ENCODE results near the gene ITFG1. TPM values are rescaled to one million over a fixed set of nuclear protein-coding genes. Genes with fewer than 3 reads are reported as not detected.
A peak's percentile ranks its signal among the peaks of the same experiment; 100 is the strongest.

Gene ITFG1
- total and polyA plus RNA-seq, 11 donors = 13.0 to 102 (median 70.1) TPM

DNA sequence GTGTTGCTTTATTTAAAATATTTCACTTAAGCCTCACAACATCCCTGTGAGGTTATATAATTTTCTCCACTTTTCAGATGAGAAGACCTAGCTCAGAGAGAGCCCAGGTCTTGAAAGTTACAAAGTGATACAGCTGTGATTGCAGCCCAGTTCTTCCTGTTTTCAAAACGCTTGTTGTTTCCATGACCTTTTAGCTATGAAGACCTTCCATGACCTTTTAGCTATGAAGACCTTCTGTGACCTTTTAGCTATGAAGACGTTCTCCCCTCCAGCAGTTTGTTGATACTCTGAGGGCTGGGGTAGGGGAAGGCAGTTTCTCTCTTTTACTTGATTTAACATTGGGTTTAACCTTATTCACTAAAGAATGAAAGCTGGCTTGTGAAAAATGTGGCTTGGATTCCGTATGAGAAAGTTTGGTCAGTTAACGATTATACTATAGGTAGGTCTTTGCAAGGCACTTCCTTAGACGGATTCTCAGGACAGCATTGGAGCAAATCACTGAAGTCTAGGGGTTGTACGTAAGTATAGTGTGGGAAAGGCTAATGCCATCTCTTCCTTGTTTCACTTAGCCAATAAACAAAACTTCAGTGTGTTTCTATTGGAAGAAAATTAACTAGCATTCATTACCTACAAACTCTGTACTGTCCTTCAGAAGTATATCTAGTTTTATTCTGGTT lies 21.0 kb upstream of the ITFG1 start:
- H3K9me3 ChIP-seq = no peaks in the 10 kb centered on the region
- ATAC-seq (no peak), DNase-seq (no peak)
- peaks cover 0 to 42% (median 14%) of the 10 kb centered on the region in 12 donors for H3K4me1 ChIP-seq
- H3K4me3 ChIP-seq = no peak overlapping the region
- intact Hi-C loops (cut with DNase I) = no loop called here
- no peak for TF ChIP-seq CTCF (IDR thresholded peaks at IDR 0.05)
- TF ChIP-seq POLR2A (IDR thresholded peaks at IDR 0.05) = no peak
- no peaks in the 10 kb centered on the region for H3K27me3 ChIP-seq
- no peaks in the 10 kb centered on the region for H3K36me3 ChIP-seq
- no peak overlapping the region for H3K27ac ChIP-seq
- WGBS, 4 donors = 65 to 74% (median 68%) methylated on average over 6 of the region's 6 CpGs

GRCh38 chr16:47480410-47480809 lies 19.5 kb upstream of the ITFG1 start:
- WGBS, 4 donors = 97 to 99% (median 98%) methylated on average over 3 of the region's 3 CpGs
- no peaks in the 10 kb centered on the region for H3K36me3 ChIP-seq
- TF ChIP-seq CTCF (IDR thresholded peaks at IDR 0.05) = no peak
- TF ChIP-seq POLR2A (IDR thresholded peaks at IDR 0.05) = no peak
- intact Hi-C loops (cut with DNase I) = no loop called here
- no peaks in the 10 kb centered on the region for H3K27me3 ChIP-seq
- no peak for ATAC-seq
- no peak overlapping the region for H3K4me3 ChIP-seq
- H3K27ac ChIP-seq = no peak overlapping the region
- no peaks in the 10 kb centered on the region for H3K9me3 ChIP-seq
- DNase-seq = no peak
- H3K4me1 ChIP-seq = peaks cover 0 to 53% (median 24%) of the 10 kb centered on the region in 12 donors

- Histone ChIP-seq H3K4me1 (peaks cover 0 to 55% (median 26%) of the 10 kb centered on the region in 12 donors), H3K4me3 (no peak overlapping the region), H3K27me3 (no peaks in the 10 kb centered on the region), H3K36me3 (no peaks in the 10 kb centered on the region), H3K9me3 (no peaks in the 10 kb centered on the region), H3K27ac (no peak overlapping the region)
- intact Hi-C loops (cut with DNase I) = no loop called here
- WGBS, 4 donors = 84 to 95% (median 89%) methylated on average over 1 of the region's 1 CpG
- no peak for TF ChIP-seq POLR2A (IDR thresholded peaks at IDR 0.05)
- no peak for TF ChIP-seq CTCF (IDR thresholded peaks at IDR 0.05)
- no peak for ATAC-seq
- no peak for DNase-seq
Measured at GRCh38 chr16:47477679-47478078, 16.8 kb upstream of the ITFG1 start.

- DNase-seq = no peak
- no peaks in the 10 kb centered on the region for H3K27me3 ChIP-seq
- intact Hi-C loops (cut with DNase I) = no loop called here
- TF ChIP-seq CTCF (IDR thresholded peaks at IDR 0.05) (no peak), POLR2A (IDR thresholded peaks at IDR 0.05) (no peak)
- H3K36me3 ChIP-seq = no peaks in the 10 kb centered on the region
- peak overlapping the region in 1 of 12 donors; percentile 2 for H3K27ac ChIP-seq
- no peak for ATAC-seq
- peaks cover 0 to 53% (median 24%) of the 10 kb centered on the region in 12 donors for H3K4me1 ChIP-seq
- H3K4me3 ChIP-seq = no peak overlapping the region
- no peaks in the 10 kb centered on the region for H3K9me3 ChIP-seq
Measured at GRCh38 chr16:47476654-47477345, 15.9 kb upstream of the ITFG1 start.

Data from heart left ventricle (tissue), 16 donors.